Skin of body (tissue), 2 donors: ENCODE results near the gene SEPTIN8. TPM values are rescaled to one million over a fixed set of nuclear protein-coding genes. Genes with fewer than 3 reads are reported as not detected.
A peak's percentile ranks its signal among the peaks of the same experiment; 100 is the strongest.

Experiments
- DNase-seq: peaks from one replicate; lab custom pipeline; 2025; lab: John Stamatoyannopoulos, UW
- total RNA-seq: library from RNA; depleted of rRNA; stranded (reverse); fragments of >200 nt; gene quantifications from one replicate; pipeline ENCODE4 v1.2.3, GENCODE V29; 2014

Gene SEPTIN8
- total RNA-seq, 1 donor from 2014 or later: 45.1 TPM

DNA sequence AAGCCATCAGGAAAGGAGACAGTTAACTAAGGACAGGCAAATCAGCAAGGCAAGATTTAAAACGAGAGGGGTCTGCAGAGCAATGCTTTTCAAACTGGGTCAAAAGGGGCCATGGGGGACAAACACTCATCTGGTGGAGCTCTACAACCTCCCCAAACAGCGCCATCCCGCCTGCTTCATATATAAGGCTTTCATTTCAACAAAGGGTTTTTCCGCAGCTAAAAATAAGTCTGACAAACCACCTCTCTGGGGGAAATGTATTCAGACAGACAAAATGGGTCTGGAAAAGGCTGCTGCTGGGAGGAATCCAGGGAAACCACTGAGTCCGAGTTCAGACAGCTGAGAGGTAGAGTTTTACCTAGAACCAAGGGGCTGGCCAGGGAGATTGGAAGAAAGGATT, 8.3 kb upstream of the SEPTIN8 start:
- DNase-seq: no peak

DNA sequence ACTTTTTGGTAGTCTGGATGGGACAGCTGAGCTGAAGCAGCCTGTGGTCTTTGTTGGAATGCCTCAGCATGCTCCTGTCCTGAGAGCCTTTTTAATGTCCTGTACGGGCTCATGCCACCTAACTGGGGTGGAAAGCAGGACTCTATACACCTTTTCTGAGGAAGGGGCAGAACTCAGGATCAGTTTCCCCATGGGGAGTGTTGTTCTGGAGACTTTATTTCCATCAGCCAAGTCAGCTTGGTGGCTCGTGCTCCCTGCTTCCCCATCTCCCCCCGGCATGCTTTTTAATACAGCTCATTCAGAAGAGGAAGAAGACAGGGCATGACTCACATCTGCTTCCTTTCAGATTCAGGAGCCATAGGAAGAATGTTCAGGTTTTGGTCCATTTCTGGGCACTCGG, 5.1 kb upstream of the SEPTIN8 start:
- DNase-seq: no peak

DNA sequence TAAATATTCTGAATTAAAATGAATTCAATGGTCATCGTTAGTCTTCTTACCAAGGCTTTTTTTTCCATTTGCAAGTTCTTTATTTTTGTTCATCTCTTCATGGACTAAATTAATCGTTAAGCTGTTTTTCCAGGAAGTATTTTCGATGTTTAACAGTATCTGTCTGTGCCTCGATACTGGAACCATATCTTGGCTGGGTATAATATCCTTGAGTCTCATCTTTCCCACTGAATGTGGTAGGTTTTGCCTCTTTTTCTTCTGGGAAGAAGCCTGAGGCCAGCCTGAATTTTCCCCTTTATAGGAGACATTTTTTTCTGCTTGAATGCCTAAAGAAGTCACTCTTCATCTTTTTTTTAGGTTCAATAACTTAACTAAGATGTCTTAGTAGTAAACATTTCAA, 4.0 kb upstream of the SEPTIN8 start:
- no peak for DNase-seq

DNA sequence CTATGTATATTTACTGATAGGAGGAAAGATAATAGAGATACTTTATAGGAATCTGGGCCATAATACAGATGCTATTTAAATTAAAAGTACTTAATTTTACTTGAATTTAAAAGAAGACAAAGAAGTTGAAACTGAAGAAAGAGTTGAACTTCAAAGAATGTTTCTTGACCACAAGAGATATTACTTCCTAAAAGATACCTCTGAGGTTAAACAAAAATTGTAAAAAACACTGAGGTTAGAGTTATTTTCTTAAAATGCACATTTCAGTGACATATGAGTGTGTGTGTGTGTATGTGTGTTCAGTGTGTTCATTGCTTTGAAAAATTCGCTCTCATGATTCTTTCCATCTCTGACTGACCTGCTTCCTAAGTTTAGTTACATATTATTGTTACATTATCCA, 3.5 kb upstream of the SEPTIN8 start:
- no peak for DNase-seq

DNA sequence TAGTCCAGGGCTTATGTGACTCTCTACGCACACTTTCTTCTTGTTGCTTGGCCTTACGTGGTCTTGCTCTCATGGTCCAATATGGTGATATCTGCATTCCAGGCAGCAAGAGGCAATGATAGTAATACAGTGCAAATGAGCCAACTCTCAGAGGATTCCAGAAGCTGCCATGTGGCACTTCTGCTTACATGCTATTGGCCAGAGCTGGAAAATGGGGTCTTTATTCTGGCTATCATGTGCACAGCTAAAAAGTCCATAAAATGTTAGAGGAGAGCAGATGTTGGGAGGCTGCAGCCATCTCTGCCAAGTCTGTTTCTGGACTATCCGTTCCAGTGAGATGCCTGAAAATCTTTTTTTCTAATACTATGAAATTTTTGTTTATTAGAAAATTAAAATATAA, 2.9 kb upstream of the SEPTIN8 start:
- DNase-seq: no peak

DNA sequence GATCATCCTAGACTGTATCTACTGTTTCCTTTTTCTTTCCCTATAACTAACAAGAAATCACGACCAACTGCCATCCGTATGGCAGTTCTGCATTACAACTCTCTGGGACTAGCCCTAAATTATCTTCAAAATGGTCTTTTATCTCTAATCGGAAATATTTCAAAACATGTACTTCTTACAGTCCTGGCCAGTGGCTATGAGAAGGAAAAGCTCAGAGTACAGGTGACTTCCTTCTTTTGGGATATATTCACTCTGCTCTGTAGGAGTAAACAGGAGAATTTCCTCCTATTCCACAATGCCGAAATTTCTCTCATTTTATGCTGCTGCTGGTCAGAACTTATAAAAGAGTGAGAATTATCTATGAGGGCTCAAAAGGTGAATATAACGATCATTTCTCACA, 1.8 kb upstream of the SEPTIN8 start:
- DNase-seq: no peak

DNA sequence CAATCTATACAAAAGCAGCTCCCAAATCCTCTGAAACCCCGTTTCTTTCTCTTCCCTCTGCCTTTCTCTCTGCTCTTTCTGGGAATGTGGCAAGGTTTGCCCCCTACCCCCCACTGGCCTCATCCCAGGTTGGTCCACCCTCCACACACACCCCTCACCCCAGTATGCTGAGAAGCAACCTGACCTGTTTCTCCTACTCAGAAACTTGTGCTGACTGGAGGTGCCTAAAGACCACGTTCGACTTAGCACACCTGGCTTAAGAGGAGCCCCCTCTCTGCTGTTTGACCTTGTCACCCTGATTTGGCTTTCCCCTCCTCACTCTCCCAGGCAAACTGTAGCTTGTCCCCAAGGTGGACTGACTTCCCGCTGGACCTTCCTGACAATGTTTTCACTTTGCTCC, 1.1 kb upstream of the SEPTIN8 start:
- no peak for DNase-seq

DNA sequence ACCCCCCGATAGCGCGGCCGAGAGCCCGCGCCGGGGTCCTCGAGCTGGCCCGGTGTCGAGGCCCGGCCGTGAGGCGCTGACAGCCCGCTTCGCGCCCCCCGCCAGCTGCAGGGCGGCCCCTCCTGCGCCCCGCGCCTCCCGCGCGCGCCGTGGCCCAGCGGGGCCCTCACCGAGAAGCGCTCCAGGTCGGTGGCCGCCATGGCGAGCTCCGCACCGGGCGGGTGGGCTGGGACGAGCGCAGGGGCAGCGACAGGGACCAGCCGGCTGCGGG, 166 bp downstream of the SEPTIN8 start:
- no peak for DNase-seq

DNA sequence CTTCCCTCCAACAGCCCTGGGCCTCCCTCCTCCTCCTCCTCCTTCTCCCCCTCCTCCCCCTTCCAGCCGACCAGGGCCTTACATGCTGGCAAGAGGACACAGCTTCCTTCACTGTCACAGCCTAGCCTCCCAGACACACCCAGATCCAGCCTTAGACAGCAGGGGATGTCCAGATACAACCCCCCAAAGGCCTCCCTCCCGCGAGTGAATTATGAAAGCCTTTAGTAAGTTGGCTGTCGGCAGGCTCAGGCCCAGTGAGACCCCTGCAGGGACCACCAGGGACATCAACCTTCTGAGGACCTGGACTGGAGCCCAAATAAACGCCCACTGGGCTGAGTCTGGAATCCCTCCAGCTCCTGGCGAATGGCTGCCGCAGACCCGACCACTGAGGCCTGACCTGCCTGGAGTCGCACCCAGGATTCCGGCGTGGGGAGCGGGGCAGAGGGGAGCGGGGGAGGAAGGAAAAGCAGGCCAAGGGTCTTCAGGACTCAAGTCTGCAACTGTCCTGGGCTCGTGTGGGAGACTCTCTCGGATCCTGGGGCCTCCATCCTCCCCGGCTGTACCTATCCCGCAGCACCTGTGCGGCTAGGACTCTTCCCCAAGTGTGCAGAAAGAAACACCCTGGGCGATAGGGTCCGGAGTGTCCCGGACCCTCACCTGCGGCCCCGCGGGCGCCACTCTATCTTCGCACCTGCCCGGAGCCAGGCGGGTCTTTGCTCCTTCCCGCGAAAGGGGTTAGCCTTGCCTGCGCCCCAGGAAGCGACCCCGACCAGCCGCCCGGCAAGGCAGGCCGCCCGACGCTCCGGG, 705 bp downstream of the SEPTIN8 start:
- peak; percentile 33 for DNase-seq

DNA sequence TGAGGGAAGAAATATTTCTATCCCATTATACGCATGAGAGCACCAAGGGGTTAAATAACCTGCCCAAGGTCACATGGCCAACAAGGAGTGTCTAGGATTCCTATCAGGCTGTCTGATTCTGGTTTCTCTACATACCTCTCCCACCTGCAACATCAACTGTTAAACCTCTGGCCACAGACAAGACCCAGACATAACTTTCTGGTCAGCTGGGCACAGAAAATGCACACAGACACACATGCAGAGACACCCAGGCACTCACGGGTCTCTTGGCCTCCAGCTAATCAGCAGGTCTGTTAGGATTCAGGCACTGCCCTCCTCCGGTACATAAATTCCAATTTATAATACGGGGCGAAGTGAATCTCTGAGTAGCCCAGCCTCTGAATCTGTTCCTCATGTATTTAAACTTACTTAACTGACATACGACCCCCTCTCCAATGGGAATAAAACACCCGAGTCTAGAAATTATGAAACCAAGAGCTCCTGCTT, 1.5 kb downstream of the SEPTIN8 start:
- DNase-seq: no peak

DNA sequence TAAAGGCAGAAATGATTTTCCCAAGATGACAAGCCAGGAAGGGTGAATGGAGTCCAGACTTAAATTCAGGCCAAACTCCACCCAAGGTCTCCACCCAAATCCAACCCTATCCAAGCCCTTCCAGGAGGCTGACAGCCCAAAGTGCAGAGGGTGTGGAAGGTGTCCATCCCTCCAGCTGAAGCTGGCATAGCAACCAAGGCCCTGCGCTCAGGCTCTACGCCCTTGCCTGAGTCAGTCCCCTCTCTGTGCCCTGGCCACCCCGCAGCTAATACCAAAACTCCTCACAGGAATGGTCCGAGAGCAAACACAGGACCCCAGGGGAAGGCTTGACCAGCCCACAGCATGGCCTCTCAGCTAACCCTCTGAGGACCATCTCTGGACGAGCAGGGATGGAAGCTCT, 2.1 kb downstream of the SEPTIN8 start:
- DNase-seq: no peak

DNA sequence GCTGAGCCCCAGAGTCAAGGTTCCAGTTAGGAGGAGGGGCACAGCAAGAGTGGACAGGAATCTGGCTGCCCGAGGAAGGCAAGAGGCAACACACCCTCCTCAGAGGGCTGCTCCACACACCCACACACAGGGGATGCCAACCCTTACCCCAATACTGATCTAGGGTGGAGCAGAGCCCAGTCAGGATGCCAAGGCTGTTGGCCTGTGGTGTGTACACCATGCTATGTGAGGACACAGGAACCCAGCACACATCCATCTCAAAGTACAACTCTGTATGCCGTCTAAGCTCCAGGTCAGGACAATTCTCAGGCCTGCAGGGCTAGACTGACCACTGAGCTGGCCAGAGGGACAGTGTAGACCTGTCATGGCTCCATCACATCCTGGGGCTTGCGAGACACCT, 2.6 kb downstream of the SEPTIN8 start:
- no peak for DNase-seq

DNA sequence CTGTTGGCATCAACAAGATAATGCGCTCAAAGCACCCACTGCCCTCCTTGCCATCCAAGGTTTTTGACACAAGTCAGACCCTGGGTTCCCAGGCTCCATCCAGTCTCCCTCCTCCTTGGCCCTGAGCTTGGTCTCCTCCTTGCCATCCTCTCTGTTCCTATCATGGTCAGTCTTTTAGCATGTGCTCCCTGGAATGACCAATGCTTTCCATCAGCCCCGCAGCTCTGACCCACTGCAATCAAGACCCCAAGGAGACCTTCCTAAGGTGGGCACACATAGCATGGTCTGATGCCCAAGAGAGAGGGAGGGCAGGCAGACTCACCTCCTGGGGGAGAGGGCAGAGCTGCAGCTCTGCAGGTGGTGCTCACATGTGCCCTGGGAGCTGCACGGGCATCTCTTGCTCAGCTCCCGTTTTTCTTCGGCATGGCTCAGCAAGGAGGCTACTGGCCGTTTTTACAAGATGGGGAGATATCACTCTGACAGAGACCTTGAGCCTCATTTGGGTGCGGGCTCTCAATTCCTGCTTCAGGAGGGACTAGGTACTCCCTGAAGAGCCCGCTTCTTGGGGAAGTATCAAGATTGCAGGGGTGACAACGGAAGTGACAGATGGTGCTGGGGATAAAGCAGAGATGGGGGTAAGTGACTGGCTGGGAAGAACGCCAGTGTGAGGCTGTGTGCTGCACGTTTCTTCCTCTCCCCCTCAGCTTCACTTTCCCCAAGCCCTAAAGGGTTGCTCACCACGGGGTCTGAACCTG, 3.3 kb downstream of the SEPTIN8 start:
- no peak for DNase-seq

DNA sequence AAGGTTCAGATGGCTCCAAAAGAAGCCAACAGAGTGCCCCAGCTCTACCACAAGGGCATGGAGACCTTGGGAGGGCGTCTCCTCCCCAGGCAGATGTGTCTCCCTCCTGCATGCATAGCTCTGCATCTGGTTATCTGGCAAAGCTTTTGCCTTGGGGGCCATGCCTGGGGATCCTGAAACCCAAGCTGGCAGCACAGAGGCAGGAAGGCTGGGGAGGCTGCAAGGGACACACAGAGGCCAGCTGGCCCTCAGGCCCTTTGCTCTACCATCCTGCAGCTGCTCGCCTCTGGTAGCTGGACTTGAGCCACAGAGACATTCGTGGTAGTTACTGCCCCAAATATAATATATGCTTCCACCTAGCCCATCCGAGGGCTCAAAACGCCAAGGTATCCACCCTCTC, 3.9 kb downstream of the SEPTIN8 start:
- DNase-seq: no peak

DNA sequence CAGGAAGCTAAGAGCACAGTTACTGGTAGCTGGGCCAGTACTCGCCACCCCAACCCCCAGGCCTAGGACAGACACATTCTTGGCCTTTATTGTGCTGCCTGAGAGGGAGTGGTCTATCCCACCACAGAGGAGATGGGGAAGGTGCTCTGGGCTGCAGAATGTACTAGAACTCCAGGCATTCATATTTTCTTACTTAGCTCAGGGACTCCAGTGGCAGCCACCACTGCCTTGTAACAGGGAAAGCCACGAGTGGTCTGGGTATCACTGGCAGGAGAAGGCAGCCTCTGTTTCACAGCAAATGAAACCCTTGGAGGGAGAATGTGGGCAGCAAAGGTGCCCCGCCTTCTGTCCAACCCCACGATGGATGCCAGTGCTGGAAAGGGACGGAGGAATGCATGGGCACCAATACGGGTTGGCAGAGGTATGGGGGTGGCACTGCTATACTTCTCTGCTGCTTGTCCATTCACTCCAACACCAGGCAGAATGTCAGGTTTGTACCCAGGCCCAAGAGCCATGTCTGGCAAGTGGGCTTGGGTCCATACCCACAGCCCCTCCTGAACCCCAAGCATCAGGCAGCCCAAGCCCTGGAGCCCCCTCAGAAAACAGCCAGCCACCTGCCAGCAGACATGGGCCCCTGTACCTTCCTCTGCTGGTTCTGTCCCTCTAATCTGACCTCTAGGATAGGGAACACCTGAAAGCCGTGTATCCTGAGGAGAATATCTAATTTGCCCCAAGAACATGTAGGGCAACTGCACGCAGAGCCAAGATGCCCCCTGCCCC, 4.6 kb downstream of the SEPTIN8 start:
- no peak for DNase-seq

DNA sequence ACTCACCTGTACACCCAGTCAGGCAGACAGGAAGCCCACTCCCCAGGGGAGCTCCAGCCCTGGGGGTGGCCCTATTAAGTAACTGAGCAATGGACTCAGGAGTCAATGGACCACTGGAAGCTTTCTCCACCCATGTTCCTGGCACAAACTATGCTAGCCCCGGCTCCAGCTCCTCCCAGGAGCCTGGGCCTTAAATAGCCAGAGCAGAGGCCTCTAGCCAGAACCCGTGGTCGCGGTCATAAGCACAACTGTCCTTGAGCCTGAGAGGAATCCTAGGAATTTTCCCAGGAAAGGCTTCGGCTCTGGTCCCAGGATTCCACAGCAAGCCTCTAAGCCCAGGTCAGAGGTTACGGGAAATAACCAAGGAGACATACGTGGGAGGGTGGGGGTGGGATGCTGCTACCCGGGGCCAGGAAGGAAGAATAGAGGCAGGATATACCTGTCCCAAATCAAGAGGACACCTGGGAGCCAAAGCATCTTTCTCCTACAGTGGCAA, 5.5 kb downstream of the SEPTIN8 start:
- no peak for DNase-seq

DNA sequence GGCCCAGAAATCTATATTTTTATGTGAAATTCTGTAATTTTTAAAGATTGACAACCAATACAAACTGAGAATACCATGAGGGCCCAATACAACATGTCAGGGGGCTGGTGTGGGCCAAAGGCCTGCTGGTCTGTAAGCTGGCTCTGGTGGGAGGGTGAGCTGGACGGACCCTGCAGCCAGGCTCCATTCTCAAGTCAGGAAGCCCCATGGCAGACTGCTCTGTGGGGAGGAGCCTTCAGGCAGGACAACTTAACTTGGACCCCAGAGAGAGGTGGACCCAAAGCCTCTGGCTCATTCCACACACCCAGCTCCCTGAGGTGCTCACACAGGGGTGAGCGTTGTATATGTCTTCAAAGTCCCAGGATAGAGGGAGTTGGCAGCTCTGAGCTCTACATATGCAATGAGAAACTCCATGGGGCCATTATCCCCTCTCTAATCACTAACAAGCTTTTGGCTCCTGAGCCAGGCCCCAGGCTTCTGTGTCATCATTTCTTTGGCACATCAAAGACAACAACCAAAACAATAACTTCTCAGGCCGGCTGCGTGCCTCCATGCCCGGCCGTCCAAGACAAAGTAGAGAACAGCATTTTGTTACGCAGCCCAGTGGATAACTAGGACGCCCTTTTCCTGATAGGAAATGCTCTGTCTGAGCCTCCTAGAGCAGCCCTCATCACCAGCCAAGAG, 6.4 kb downstream of the SEPTIN8 start:
- DNase-seq: no peak

DNA sequence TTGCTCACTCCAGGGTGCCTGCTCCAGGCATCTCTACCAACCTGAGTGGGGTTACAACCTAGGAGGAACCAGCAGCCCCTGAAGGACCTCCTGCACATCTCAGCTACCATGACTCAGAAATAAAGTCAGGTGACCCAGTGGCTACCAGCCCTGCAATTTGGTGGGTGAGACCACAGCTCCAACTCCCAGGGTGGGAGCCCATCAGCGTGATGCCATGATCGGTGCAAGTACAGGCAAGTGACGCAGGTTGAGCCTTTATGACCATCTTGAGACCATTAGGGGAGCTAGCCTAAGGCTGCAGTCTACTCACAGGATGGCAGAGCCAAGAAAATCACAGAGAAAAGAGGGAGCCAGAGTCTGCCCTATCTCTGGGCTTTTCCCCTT, 8.6 kb downstream of the SEPTIN8 start:
- DNase-seq: no peak

DNA sequence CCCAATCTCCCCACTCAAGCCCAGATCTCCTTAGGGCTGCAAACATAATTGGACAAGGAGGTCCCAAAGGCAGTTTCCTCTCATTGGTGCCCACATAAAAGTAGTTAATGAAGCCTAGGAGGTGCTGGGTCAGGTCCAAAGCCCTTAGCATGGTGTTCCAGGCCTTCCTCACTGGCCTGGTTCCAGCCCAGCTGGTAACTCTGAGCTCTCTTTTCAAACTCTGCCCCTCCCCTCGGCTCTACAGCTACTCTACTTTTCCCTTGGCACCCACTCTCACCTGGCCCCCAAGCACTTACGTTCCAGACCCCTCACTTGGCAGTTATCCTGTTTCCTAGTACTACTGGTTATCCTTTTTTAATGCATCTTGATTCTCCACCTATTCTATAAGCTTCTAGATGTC, 9.9 kb downstream of the SEPTIN8 start:
- no peak for DNase-seq

DNA sequence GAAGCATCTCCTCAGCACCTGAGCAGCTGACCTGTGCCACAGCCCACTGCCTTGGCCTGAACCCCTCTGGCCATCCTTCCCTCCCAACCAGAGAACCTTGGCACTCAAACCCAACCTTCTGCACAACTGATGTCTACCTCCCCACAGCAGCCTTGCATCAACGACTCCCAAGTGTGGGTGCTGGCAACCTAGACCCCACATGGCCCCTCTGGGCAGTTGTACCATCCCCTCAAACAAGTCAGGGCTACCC, 10.3 kb downstream of the SEPTIN8 start:
- DNase-seq: no peak

DNA sequence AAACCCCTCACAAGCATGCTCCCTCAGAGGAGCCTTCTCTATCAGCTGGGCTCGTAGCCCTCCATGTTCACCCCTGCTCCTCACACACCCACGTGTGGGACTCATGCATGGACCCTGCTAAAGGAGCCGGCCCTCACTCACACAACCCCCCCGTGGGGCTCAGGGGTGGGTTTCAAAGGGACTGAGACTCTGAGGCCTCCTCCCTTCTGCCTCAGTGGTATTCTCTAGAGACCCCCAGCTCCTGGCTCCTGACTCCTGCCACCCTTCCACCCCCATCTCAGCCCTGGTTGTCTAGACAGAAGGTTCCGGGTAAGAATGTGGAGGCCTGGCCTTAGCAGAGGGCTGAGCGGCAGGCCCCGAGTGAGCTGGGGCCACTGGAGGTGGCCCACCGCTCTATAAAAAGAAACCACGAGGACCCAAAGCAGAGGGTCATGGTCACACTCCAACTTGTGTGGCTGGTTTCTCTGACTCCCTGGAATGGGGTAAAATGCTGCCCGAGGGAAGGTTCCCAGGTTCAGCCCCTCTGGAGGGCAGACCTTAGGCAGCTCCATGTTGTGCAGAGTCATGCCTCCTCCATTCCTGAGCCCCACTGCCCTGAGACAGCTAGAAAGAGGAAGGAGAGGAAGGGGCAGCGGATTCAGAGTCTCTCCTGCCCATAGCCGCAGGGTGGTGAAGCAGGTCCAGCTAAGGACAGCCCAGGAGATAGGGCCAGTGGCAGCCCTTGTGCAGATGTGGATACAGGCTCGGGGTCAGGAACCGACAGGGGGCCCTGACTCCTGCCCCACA, 10.8 kb downstream of the SEPTIN8 start:
- DNase-seq: no peak
